GM19455 (cell line): ENCODE data around the gene RPLP1.

Experiments
- ATAC-seq: cut with Tn5 transposase; IDR thresholded peaks from one replicate; pipeline ENCODE4 v1.9.1; 2021; ENCODE audit not compliant: unreplicated experiment

The RPLP1 gene

DNA sequence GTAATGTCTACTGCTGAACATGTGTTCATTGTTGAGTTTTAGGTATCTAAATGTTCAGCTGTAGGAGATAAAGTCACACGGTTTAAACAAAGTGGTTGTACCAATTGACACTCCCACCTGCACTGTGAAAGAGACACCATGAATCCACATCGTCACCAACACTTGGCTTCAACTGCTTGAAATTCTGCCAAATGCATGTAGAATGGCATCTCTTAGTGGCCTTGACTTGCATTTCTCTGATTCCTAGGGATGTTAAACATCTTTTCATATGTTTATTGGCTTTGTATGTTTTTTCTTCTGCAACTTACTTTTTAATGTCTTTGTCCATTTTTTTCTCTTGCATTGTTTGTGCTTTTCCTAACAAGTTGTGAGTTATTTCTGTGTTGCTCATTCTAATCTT is 43.4 kb downstream of the RPLP1 start:
- ATAC-seq, result no peak

DNA sequence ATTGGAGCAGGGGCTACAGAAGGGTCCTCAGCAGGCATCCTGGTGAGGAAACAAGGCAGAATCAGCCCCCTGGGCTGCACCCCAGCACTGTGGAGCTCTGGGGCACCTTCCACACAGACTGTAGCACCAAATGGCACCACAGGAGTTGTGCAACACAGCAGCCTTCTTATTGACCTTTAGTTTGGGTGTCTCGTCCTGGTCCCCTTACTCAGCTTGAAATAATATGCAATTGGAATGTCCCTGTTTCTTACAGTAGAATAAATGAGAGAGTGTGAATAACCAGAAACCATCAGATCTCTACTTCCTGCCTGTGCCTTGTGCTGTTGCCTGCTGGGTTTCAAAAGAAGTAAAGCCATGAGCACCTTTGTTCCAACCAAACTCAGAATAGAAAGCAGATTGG is 44.5 kb downstream of the RPLP1 start:
- no peak for ATAC-seq

DNA sequence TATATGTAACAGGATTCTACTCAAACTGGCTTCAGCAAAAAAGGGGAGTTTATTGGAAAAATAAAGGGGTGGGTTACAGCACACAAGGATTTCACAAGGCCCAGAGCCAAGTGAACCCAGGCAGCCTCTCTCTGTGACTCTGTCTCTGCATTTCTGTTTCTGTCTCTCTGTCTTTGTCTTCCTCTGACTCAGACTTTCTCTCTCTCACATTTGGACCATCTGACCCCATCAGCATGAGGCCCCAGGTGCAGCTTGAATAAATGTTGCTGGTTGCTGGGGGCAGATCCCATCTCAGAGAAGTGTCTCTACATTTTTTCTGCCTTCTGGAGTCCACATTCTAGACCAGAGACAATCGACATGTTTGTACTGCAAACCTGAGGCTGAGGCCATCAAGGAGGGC is 45.0 kb downstream of the RPLP1 start:
- no peak for ATAC-seq

DNA sequence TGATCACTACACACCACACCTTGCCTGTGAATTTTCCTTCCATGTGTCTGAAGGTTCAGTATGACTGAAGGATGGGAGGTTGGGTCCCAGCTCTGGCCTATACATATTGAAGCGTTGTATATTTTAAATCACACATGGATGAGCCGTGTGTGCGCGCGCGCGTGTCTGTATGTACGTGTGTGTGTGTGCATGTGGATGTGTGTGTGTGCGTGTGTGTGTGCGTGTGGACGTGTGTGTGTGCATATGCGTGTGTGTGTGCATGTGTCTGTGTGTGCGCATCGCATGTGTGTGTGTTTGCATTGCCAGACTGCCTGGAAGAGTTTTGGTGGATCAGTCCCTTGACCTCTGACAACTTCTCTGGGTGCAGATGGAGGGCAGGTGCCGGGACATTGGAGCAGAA is 45.7 kb downstream of the RPLP1 start:
- no peak for ATAC-seq

DNA sequence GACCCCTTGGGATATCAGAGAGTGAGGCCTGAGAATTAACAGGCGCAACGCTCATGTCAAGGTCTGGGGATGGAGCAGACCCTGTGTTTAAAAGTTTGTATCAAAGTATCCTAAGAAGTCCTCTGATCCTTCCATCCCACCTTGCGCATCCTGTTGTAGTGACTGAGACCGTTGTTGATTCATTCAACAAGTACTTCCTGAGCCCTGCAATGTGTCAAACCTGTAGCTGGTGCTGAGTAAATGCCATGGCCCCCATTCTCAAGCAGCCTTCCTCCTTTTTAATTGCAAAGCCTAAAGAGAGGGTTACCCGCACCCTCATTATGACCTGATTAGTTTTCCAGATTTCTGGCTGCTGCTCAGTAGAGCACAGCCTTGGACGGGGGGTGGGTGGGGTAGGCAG is 46.4 kb downstream of the RPLP1 start:
- no peak for ATAC-seq

DNA sequence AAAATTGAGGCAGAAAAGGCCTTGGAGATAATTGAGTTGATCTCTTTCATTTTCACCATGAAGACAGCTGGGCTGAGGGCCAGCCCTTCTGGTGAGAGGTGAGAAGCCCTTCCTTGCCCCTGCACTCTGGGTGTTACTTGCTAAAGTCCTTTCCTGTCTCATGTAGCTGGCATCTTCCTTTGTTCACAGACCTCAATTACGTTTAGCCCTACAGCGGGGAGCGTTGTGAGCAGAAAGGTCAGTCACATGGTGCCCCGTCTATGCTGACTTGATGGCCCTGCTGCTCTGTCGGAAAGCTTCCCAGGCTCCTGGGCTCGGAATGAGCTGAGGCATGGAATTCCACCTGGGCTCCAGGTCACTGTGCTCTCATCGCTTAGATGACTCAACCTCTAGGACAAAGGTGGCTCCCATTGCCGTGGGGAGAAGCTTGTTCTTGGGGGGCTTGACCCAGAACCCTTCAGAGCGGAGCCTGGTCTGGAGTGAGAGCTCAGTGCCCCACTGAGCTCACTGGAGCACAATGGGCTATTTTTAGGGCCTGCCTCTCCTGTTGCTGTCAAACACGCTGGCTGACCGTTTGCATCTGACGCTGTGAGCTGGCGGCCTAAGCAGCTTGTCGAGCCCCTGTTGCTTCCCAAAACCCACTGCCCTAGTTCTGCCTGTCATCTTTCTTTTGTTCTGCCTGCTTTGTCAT is 47.0 kb downstream of the RPLP1 start:
- ATAC-seq, result no peak

DNA sequence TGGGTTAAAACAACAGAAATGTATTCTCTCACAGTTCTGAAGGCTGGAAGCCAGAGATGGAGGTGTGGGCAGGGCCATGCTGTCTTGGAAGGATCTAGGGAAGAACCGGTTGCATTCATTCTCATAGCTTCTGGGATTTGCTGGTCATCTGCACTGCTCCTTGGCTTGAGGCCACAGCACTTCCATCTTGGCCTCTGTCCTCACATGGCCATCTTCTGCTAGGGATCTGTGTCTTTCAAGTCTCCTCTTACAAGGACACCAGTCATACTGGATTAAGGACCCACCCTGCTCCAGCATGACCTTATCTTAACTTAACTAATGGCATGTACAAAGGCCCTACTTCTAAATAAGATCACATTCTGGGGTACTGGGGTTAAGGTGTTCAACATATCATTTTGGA is 47.7 kb downstream of the RPLP1 start:
- no peak for ATAC-seq

DNA sequence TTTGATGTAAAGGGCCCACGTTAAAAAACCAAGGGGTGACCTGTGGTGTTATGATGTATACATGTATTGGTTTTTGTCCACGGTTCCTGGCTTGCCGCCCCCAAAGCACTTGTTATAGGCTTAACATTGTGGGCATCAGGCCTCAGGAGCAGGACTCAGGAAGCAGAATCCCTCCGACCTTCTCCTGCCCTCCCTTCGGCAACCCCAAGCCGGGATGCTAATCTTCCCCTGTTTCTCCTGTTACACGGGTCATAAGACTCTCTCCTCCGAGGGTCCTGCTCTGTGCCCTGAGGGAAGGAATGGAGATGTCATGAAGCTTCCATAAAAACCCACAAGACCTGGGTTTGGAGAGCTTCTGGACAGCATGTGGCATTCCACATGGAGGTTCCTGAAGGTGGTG is 48.8 kb downstream of the RPLP1 start:
- ATAC-seq, result no peak

DNA sequence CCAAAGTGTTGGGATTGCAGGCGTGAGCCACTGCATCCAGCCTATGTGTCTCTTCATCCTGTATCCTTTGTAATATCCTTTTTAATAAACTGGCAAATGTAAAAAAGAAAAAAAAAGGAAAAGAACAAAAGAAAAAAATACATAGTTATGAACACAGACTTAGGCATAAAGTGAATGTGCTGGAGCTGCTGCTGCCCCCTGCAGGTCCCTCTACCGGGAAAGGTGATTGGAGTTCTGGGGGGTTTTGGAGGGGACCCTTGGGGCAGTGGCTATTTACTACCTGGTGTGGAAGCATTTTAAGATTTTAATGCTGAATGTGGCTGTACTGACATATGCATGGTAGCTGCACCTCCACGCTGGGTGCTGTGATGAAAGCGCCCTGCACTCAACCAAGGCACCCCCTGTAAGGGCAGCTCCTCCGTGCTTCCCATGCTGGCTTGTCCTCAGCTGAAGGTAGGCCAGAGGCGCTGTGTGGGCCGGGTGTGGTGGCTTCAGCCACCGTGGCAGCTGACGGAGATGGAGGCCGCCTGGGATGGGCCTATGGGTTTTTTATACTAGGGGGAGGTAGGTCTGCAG is 49.9 kb downstream of the RPLP1 start:
- ATAC-seq, result no peak

DNA sequence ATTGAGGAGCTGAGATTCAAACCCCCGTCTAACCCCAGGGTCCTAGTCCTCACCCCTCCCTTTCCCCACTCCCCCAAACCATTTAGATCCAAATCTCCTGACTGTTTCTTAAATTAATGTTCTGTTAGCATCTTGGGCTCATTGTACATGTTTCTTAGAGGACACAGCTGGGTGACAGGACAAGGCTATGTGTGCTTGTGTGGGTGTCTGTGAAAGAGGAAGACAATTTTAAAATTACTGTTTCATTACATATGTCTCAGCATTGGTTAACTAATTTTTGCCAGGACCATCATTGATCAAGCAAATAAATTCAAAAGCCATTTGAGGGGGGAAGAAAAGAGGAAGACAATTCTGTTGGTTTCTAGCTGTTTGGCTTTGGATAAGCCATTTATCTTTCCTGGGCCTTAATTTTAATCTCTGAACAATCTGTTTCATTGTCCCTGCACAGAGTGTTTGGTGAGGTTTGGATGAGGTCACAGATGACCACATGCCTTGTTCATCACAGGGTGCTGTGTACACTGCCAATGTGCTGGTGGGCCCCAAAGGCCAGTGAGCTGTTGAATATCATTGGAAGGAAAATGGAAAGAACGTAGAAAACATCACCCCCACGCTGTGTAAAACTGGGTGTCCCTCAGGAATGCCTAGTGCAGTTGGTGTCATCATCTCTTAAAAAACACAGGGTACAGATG is 51.9 kb downstream of the RPLP1 start:
- no peak for ATAC-seq
